NK-92 treated with Interleukin-12 subunit alpha and Interleukin-12 subunit beta, amount 100 ng/mL, for 24 hours (cell line): Measurements from ENCODE around the gene ATXN7L1.
"Not testable (repeated sequence)": the region's sequence is repeated elsewhere in the genome, so short reads cannot be mapped to it uniquely, and the experiment has no call there.

Source experiments
- DNase-seq: peaks from one replicate; lab custom pipeline; 2025; lab: John Stamatoyannopoulos, UW

The ATXN7L1 gene

DNA sequence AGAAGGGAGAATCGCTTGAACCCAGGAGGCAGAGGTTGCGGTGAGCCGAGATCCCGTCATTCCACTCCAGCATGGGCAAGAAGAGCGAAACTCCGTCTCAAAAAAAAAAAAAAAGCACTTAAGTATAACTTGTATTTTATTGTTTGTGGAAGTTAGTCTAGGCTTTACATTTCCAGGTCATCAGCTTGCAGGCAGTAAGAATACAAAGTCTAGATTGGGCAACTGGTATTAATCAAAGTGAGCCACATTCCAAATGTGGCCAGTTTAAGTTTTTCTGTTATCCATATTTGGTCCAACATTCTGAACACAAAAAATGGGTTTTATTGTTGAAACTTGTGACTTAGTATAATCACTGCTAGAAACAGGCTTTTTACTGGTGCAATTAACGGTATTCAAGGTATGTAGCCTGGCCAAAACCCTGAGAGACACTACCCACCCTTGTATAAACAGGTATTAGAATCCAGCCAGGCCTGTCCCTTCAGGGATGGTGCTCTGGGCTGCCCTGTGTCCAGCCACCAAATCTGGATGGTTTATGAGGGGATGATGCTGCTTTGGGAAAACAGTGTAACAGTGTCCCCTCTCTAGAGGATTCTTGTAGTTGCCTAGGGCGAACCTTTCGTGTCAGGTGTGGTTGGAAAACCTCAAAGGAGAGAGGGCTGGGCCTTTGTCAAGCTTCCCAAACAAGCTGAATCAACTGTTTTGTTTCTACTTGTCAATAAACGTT is 173.0 kb downstream of the ATXN7L1 start:
- no peak for DNase-seq

DNA sequence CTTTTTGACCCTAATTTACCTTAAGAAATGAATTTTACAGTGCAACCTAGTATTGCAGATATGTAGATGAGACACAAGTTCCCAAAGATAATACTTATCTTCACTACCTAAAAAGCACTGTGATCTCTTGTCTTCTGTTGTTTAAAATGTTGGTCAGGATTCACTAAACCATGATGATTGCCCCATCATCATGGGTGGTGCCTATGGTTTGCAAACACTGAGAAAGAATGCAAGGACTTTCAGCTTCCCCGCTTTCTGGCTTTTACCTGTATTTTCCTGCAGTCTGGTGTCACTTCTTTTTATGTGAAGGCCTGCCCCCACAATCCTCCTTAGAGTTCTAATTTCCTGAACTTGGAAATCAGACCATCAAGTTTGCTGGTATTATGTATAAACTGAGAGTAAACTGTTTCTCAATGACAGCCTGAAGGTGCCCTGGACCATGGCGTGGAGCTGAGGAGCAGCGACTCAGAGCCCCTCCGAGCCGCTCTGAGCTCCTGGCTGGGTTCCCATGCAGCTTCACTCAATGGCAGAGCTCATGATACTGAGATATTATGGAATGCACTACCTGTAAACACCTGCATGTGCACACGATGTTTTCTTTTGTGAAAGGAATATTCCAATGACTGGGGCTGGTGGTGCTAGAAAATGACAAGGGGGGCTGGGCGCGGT is 176.7 kb downstream of the ATXN7L1 start:
- no peak for DNase-seq

DNA sequence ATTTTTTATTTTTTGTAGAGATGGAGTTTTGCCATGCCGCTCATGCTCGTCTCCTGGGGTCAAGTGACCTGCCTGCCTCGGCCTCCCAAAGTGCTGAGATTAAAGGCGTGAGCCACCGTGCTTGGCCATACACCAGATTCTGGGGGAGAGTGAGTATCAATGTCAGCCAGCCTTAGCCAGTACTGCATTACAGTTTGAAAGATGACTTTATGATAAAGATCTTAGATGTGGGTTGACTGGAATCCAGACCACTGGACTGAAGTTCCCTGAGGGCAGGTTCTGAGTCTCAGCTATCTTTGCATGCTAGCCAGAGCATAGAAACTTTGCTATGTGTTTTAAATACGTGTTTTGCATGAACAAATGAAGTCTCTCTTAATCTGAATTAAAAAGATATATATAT is 177.9 kb downstream of the ATXN7L1 start:
- no peak for DNase-seq

DNA sequence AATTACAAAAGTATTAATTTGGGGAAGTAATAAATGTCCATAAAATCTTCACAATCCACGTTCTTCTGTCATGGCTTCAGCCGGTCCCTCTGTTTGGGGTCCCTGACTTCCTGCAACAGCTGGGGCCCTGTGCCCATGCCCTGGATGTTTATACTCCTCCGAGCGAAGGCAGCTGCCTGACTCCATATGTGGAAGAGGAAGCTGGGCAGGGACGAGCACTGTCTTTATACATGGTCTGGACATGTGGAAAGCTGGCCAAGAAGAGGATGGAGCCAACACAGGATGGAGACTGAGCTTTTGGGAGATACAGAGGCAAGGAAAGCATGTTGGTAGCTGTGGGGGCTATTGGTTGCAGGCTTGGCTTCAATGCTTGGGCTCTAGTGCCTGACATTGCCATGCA is 178.6 kb downstream of the ATXN7L1 start:
- DNase-seq: no peak

DNA sequence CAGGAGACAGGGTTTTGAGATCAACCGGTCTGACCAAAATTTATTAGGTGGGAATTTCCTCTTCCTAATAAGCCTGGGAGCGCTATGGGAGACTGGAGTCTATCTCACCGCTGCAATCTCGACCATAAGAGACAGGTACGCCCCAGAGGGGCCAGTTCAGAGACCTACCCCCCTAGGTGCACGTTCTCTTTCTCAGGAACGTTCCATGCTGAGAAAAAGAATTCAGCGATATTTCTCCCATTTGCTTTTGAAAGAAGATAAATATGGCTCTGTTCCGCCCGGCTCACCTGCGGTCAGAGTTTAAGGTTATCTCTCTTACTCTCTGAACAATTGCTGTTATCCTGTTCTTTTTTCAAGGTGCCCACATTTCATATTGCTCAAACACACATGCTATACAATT is 179.2 kb downstream of the ATXN7L1 start:
- DNase-seq: not testable (repeated sequence)

DNA sequence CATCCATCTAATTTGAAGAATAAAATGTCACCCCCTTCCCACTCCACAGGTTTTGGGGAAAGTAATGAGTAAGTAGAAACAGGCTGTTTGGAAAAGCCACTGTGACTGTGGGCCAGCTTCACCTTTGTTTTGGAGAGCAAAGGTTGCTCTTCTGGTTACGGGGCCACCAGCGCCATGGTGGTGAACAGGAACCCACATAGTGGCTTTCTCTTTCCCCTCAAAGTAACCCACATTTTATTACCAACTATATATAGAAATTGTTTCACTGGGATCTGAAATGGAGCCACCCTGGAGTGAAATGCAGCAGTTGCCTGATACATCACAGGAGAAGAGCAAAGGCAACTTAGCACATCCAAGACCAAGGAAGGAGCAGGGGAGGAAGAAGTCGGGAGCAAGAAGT is 182.8 kb downstream of the ATXN7L1 start:
- DNase-seq: no peak

DNA sequence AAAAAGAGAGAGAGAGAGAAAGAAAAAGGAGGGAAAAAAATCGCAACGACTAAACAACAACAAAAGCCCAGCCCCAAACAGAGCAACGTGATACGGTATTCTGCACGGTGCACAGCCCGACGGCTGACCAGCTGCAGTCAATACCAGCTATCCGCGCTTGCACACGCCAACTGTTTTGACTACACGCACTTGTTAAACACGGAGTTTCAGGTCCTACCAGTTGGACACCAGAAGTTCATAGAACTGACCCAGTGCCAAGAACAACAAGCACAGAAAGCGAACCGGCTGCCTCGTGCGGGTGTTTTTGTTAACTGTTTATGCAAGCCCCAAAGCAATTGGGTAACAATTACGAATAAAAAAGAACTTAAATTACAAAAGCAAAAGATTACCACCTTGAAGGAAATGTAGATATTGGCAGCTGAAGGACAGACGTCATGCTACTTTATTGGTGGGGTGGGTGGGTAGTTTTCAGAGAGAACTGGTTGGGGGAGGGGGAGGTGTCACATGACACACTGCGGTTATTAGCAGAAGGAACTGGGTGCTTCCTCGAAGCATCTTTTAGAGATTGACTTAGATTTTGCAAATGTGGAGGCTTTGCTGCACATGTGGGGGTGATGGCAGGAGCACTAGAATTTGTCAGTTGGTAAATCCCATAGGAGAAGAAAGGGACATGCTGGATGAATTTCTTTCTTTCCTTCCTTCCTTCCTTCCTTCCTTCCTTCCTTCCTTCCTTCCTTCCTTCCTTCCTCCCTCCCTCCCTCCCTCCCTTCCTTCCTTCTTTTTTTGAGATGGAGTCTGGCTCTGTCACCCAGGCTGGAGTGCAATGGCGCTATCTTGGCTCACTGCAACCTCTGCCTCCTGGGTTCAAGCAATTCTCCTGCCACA is 184.5 kb downstream of the ATXN7L1 start:
- peak; percentile 30 for DNase-seq

DNA sequence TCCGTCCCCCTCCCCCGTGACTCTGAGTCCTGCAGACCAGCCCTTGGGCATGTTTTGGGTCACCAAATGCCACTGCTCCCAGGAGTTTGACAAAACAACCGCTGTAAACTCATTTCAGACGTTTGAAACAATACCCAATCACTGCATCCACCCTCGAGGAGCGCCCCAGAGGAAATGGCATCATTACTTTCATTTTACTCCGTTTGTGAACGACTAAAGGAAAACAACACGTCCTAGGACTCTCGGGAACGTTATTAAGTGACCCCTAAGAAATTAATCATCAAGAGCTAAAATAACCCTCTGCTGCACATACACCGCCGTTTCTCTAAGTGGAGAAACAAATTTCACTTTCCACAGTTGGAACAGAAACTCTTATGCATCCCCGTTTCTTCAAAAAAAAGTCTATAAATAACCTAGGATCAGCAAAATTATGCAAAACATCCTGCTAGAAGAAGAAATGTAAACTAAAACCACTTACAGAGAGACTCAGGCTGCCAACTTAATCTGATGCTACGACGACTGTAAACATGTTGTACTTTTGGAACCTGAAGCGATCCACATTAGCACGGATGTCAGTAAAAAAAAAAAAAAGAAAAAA is 185.2 kb downstream of the ATXN7L1 start:
- no peak for DNase-seq

DNA sequence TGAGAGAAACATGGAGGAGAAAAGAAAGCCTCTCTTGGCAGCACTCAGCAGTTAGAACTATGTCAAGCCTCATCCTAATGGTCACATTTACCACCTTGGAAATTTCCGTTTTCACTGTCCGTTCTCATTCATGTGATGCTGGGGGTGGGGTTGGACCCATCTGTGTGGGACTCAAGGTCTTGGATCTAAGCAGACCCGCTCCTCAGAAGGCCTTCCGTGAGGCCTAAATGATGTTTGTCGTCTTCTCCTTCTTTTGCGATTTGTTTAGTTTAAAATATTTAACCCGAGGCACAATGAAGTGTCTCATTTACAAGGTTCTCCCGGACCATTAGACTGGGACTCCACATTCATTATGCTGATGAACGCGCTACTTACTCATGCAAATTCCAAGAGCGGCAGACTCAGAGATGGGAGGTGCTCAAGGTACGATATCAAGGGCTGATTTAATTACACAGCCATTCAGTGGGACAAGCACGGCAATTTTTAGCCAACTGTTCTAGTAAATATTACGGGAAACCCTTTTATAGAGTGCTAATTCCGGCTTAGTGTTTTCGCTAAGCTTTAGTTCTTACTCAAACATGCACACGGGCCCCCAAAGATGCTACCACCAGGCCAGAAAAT is 186.0 kb downstream of the ATXN7L1 start:
- DNase-seq: no peak

DNA sequence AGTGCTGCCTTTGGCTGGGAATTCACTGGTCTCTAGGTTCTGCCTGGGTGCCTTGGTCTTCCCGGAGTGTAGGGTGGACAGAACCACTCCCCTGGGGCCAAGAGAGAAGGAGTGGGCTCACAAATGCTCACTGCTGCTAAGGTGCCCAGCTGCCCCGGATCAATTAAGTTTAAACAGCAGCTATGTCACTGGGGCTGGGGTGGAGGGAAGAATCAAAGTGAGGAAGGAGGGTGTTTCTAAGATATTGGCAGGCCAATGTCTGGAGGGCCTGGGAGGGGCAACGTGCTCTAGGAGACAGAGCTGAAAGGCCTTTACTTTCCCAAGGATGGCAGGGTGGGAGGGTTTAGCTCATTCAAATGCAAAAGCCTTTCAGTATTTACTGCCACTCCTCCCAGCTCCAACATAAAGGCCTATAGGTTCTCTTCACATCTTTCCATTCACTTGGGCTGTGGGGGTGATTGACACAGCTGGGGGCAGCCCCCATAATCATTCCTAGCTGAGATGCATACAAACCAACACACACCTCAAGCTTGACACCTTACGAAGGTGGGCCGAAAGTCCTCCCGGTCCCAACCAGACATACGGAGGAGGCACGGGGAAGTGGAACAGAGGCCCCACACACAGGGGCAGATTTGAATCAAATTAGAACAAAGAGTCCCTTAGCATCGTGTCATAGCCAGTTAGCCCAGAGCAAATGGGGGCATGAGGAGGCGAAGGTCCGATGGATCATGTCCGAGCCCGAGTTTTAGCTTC is 187.2 kb downstream of the ATXN7L1 start:
- no peak for DNase-seq

DNA sequence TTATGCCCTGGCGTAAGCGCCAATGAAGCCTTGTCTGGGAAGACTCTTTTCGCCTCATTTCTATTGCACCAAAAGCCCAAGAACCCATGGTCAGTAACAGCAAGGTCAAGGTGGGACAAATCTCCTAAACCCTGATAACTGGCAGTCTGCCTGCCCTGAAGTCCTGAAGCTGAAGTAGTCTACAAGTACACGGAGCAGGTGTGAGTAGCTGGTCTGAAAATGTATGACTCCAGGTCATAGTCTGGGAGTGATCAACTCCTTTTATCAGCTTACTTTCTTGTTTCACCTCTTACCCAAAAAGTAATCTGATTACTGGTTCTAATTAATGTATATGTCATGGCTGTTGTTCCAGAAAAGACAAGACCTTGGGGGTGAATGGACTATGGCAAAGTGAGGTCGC is 187.8 kb downstream of the ATXN7L1 start:
- no peak for DNase-seq

DNA sequence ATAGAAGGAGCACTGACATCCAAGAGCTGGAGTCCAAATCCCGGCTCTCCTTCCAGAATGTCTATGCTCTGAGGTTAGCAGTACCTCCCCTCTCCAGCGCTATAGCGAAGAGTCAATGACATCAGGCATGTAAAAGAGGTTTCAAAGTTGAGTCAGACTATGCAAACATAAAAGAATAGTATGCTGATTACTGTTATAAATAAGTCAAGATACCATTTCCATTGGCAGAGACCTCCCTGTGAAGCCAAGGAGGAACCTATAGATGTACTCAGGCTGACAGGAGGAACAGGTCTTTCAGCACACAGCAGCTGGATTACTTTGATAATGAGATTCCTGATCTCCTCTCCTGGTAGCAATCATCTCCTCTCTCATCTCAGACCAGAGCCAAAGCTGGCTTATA is 191.2 kb downstream of the ATXN7L1 start:
- no peak for DNase-seq

DNA sequence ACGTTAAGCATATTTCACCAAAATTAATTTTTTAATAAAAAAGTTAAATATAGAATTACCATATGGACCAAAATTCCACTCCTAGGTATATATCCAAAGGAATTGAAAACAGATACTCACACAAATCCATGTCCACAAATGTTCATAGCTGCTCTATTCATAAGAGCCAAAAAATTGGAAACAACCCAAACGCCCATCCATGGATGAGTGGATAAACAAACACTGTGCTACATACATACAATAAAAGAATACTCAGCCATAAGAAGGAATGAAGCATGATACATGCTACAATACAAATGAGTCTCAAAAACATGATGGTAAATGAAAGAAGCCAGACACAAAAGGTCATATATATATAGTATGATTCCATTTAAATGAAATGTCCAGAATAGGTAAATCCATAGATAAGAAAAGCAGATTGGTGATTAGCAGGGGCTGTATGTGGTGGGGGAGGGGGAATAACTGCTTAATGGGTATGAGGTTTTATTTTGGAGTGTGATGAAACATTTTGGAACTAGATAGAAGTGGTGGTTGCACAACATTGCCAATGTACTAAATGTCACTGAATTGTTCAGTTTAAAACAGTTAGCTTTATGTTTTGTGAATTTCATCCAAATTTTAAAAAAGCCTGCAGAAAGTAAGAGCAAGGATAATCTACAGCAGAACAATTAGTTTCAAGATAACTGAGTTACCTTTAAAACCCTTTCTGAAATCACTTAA is 193.9 kb downstream of the ATXN7L1 start:
- DNase-seq: no peak

DNA sequence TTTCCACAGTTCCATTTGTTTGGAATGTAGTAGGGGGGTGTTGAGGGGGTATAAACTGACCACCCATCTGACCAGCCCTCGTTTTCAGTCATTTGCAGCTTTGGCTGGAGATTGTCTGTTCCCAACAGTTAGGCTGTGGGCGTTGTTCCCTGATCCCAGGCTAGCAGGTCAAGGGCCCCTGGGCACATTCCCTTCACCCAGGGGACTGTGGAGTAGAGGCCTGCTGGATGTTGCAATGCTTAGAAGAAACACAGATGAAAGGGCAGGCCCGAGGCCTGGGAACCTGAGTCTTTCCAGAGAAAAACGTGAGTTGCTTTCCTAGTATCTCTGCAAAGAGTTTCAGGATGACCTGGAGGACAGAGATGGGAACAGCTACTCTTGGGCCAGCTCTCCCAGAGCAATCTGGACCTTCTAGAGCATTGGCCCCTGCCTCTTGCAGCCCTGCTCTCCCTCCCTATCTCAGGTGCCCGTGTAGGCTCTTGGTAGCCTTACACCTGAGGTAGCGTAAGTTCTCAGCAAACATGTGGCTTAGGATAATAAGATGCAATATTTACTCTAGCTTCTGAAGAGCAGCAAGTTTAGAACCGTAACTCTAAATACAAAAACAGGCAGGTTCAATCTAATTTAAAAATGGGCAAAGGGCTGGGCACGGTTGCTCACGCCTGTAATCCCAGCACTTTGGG is 195.8 kb downstream of the ATXN7L1 start:
- DNase-seq: no peak

DNA sequence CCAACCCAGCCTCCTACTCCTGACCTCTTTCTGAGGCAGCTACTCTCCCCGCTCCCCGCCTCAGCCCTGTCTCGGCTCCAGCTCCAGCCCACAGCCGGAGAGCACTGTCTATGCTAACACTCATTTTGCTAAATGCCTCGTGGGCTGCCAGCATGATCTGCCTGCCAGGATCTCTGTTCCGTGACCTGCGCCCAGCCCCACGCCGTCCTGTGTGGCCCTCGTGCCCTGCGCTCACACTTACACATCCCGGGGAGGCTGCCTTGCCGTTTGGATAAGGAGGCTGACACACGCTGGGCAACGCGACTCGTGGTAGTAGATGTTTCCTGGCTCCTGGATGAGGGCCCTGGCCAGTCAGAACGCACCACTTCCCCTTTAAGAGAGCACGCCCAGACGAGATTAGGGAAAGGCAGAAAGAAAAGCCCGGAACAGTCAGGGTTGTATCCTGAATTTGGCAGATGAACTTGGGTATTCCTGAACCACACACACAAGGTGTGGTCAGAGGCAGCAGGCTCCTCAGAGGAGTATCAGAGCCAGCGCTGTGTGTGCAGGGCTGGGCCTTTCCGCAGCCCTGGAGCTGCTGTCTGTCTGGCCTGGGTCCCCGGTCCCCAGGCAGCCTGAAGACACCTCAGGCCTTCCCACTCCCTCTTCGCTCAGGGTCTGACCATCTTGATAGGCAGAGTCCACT is 197.4 kb downstream of the ATXN7L1 start:
- DNase-seq: no peak

DNA sequence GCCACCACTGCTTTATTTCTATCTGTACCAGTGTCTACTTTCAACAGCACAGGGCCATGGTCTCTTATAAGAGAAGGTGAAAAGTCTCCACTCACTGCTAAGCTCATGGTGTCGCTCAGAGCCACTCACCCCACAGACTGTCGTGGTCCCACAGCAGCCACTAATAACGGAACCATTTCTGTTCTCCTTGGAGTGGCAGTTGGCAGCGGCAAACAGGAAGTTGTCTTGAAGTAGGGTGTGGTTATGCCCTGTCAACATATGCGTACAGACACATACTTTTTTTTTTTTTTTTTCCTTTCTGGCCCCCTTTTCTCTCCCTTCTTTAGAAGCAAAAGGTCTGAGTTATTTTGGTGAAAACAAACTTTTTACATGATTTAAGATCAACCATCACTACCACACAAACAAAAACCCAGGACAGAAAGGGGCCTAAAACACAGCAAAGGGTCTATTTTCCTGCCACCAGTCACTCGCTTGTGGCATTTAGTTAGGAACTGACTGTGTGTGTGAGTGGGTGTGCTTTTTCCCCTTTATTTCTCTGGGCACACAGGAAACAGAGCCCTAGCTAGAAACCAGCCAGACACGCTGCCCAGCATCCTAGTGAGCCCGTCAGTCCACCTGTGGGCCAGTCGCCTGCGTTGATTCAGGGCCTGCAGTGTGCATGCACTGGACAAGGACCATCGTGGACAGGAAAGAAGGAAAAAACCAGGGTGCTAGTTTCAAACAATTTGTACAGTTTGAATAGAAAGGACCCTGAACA is 198.4 kb downstream of the ATXN7L1 start:
- DNase-seq: no peak

DNA sequence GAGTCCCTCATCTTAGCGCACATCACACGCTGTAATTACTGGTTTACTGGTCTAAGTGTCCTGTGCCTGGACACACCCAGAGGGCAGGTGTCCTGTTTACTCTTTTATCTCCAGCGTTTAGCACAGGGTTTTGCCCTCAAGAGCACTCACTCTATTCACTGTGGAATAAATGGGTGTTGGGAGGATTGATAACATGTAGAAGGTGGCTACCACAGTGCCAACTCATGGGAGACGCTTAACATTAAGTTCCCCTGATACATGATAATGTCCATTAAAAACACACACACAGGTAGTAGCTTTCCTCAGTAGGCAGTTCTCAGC is 199.0 kb downstream of the ATXN7L1 start:
- DNase-seq: no peak

DNA sequence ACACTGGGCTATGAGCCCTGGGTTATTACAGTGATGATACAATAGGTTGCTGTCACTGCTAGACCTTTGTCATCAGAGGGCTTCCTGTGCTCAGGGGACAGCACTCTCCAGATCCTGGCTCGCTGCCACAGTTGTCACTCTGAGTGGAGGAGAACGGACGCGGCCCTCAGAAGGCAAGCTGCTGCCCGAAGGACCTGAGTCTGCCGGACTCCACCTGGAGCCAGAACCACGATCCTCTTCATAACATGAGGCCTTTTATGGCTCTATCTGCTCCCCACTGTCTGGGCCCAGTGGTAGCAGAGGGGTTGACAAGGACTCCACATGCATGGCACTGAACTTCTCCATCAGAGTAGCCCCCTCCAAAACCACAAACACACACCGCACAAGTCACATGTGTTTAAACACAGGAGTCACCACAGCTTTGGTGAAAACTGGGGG is 200.4 kb downstream of the ATXN7L1 start:
- DNase-seq: no peak
